Erythroblast (primary cell): Measurements from ENCODE around the gene BRD7.

Source experiments
- DNase-seq, 2 experiments: peaks; one replicate each; lab custom pipeline; 2025; lab: John Stamatoyannopoulos, UW
- GATA1 ChIP-seq: IDR thresholded peaks from 2 replicates; pipeline ENCODE4 v1.6.1; 2011; ENCODE audit warnings: low read depth, mild to moderate bottlenecking, control low read depth, low read length, moderate library complexity
- POLR2A ChIP-seq: IDR thresholded peaks from 2 replicates; pipeline ENCODE4 v1.6.1; 2011; ENCODE audit warnings: mild to moderate bottlenecking, low read length

Gene BRD7

GRCh38 chr16:50272687-50273381 is 96.0 kb downstream of the BRD7 start:
- DNase-seq = no peak
- TF ChIP-seq GATA1 = no peak
- TF ChIP-seq POLR2A = no peak

GRCh38 chr16:50272111-50272571 is 96.6 kb downstream of the BRD7 start:
- TF ChIP-seq POLR2A (no peak), GATA1 (no peak)

GRCh38 chr16:50271148-50272041 is 97.4 kb downstream of the BRD7 start:
- TF ChIP-seq GATA1 (no peak), POLR2A (no peak)
- DNase-seq = no peak

More at GRCh38 chr16:50272111-50272571, 96.6 kb downstream of the BRD7 start:
- no peak for DNase-seq

GRCh38 chr16:50270510-50271147 is 98.2 kb downstream of the BRD7 start:
- TF ChIP-seq POLR2A (no peak), GATA1 (no peak)
- DNase-seq = no peak

GRCh38 chr16:50269769-50270509 is 98.8 kb downstream of the BRD7 start:
- DNase-seq = no peak
- TF ChIP-seq GATA1 (no peak), POLR2A (no peak)

- no peak for TF ChIP-seq GATA1
- TF ChIP-seq POLR2A = no peak
- no peak for DNase-seq
Measured at GRCh38 chr16:50269061-50269705, 99.6 kb downstream of the BRD7 start.

- peak; percentile 45 to 60 for DNase-seq
- no peak for TF ChIP-seq POLR2A
- TF ChIP-seq GATA1 = no peak
Measured at GRCh38 chr16:50268352-50268751, 100.4 kb downstream of the BRD7 start.

- TF ChIP-seq POLR2A = no peak
- TF ChIP-seq GATA1 = no peak
Measured at GRCh38 chr16:50267651-50268050, 101.1 kb downstream of the BRD7 start.

GRCh38 chr16:50267151-50267631 is 101.6 kb downstream of the BRD7 start:
- TF ChIP-seq GATA1 = no peak
- no peak for TF ChIP-seq POLR2A
- DNase-seq = peak; percentile 51 to 52

More at GRCh38 chr16:50267651-50268050, 101.1 kb downstream of the BRD7 start:
- peak in 1 of 2 experiments; percentile 50 for DNase-seq

GRCh38 chr16:50266337-50267091 is 102.3 kb downstream of the BRD7 start, which contains the start of gene ADCY7:
ADCY7 (plus strand) TSS chr16:50266551; CDS start chr16:50288180, 21,629 bp downstream.
- TF ChIP-seq POLR2A = peak; percentile 71
- TF ChIP-seq GATA1 = no peak

More at GRCh38 chr16:50266337-50267091, 102.3 kb downstream of the BRD7 start, which contains the start of gene ADCY7:
- DNase-seq = peak; percentile 83 to 87
